Transverse colon (tissue), 4 donors: ENCODE measurements around the gene ZCWPW1.

Experiments used
- CTCF ChIP-seq, 5 experiments: fragments of 200-600 bp in 3 of 5; fragments of 450-650 bp in 2 of 5; sonication (generic) in 3 of 5; IDR thresholded peaks; 1 replicate in 2 of 5; 2 replicates in 3 of 5; pipeline ENCODE4 v1.5.1; 2016 to 2017; ENCODE audit warnings: antibody characterized with exemption in 5 of 5, inconsistent platforms in 3 of 5, mild to moderate bottlenecking in 2 of 5, moderate library complexity in 1 of 5
- EP300 ChIP-seq: sonication (generic); formaldehyde crosslinking; IDR thresholded peaks from one replicate; pipeline ENCODE4 v1.6.1; 2017; ENCODE audit warnings: antibody characterized with exemption, low read depth
- POLR2A ChIP-seq: fragments of 450-650 bp; IDR thresholded peaks from one replicate; pipeline ENCODE4 v1.6.1; 2016; ENCODE audit warnings: antibody characterized with exemption, mild to moderate bottlenecking, moderate library complexity
- POLR2AphosphoS5 ChIP-seq, 3 donors: sonication (generic); formaldehyde crosslinking; IDR thresholded peaks; one replicate each; pipeline ENCODE4 v1.6.1; 2016; ENCODE audit warnings: antibody characterized with exemption in 3 of 3

DNA sequence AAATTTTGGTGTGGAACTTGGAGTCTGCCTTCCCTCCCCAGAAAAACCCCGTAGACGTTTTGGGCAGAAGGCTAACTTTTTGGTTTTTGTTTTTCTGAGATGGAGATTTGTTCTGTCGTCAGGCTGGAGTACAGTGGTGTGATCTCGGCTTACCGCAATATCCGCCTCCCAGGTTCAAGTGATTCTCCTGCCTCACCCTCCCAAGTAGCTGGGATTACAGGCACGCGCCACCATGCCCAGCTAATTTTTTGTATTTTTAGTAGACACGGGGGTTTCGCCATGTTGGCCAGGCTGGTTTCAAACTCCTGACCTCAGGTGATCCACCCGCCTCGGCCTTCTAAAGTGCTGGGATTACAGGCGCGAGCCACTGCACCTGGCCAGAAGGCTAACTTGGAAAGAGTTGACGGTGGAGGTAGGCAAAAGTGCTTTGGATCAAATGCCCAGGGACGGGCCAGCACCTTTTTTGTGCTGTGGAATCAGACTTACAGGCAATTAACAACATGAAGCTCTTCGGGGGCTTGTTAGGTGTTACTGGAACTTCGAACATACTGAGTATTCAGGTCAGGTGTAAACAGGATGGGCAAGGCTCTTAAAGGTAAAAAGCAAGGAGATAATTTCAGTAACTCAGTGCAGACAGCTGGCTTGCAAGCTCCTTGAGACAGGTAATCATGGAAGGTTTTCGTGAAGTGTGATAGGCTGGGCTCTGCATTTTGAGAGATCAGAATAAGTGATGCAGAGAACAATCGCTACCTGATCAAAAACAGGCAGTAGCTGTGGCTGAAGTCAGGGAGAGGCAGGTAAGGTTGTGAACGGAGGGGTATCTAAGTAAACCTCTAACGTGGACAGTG lies 6.0 kb upstream of the ZCWPW1 start:
- TF ChIP-seq CTCF (IDR thresholded peaks at IDR 0.05) = no peak
- TF ChIP-seq EP300 = no peak
- TF ChIP-seq POLR2A = no peak
- no peak for TF ChIP-seq POLR2AphosphoS5 (IDR thresholded peaks at IDR 0.05)
